H1 (cell line): Measurements from ENCODE around the gene NGFR. TPM values are rescaled to one million over a fixed set of nuclear protein-coding genes. Genes with fewer than 3 reads are reported as not detected.
A peak's percentile ranks its signal among the peaks of the same experiment; 100 is the strongest.

Source experiments
- CTCF ChIA-PET: fragments of 300-600 bp; sonication (Branson Sonifier 250); formaldehyde crosslinking; loops from one replicate; lab custom pipeline; 2021; ENCODE audit not compliant: partially characterized antibody; lab: Charles Lee
- POLR2A ChIA-PET: fragments of 300-600 bp; sonication (Branson Sonifier 250); formaldehyde crosslinking; loops from one replicate; lab custom pipeline; 2021; ENCODE audit warnings: inconsistent platforms; ENCODE audit not compliant: partially characterized antibody; lab: Charles Lee
- DNase-seq, 2 experiments: peaks; one replicate each; pipeline versions ENCODE4 v3.0.0 to v3.0.0-alpha.2; 2010 to 2022; ENCODE audit warnings: low spot score in 2 of 2, low read depth in 1 of 2, mixed read lengths in 1 of 2
- FAIRE-seq: peaks from 2 replicates; lab custom pipeline; 2011; peaks lifted over from hg19 to GRCh38; lab: Jason Lieb, UNC
- H2AFZ ChIP-seq: 2 replicates; pipeline ENCODE4 v1.8.1; 2012; ENCODE audit warnings: low read length, inconsistent platforms
- H2AK5ac ChIP-seq: 2 replicates; pipeline ENCODE4 v1.6.1; 2013; ENCODE audit warnings: low read depth, low read length
- H2BK120ac ChIP-seq: replicated peaks from 2 replicates; pipeline ENCODE3; 2013; ENCODE audit warnings: low read depth, low read length, inconsistent platforms
- H2BK12ac ChIP-seq: 2 replicates; pipeline ENCODE4 v1.6.1; 2013; ENCODE audit warnings: low read depth, low read length
- H2BK15ac ChIP-seq: 2 replicates; pipeline ENCODE4 v1.6.1; 2013; ENCODE audit warnings: low read length
- H2BK20ac ChIP-seq: 2 replicates; pipeline ENCODE4 v1.6.1; 2013; ENCODE audit warnings: low read length
- H2BK5ac ChIP-seq: 2 replicates; pipeline ENCODE4 v1.6.1; 2013; ENCODE audit warnings: low read depth, low read length
- H3K14ac ChIP-seq: 2 replicates; pipeline ENCODE4 v1.6.1; 2013; ENCODE audit warnings: inconsistent platforms; ENCODE audit not compliant: insufficient read length
- H3K18ac ChIP-seq: 2 replicates; pipeline ENCODE4 v1.6.1; 2013; ENCODE audit warnings: low read length; ENCODE audit errors: extremely low read depth
- H3K23ac ChIP-seq: 2 replicates; pipeline ENCODE4 v1.6.1; 2013; ENCODE audit warnings: inconsistent platforms; ENCODE audit not compliant: insufficient read length
- H3K23me2 ChIP-seq: 2 replicates; pipeline ENCODE4 v1.6.1; 2013; ENCODE audit warnings: low read depth, low read length
- H3K27ac ChIP-seq: 2 replicates; pipeline ENCODE4 v1.6.1; 2011; ENCODE audit warnings: low read depth, low read length, inconsistent platforms
- H3K27me3 ChIP-seq, 4 experiments: replicated peaks in 1 of 4; 1 replicate in 1 of 4; 2 replicates in 3 of 4; pipeline versions ENCODE4 v1.6.1 to v1.8.1; 2011 to 2013; ENCODE audit warnings: low read length in 3 of 4, mild to moderate bottlenecking in 3 of 4, inconsistent platforms in 2 of 4, mixed read lengths in 2 of 4, moderate library complexity in 1 of 4; ENCODE audit not compliant: control insufficient read depth in 3 of 4, insufficient read depth in 3 of 4; ENCODE audit errors: extremely low read depth in 1 of 4
- H3K36me3 ChIP-seq, 4 experiments: 2 replicates each; pipeline versions ENCODE4 v1.6.1 to v1.8.1; 2011 to 2013; ENCODE audit warnings: mild to moderate bottlenecking in 4 of 4, low read length in 3 of 4, moderate library complexity in 2 of 4, control low read depth in 1 of 4, inconsistent platforms in 1 of 4; ENCODE audit not compliant: insufficient read depth in 4 of 4, control insufficient read depth in 2 of 4
- H3K4ac ChIP-seq: replicated peaks from 2 replicates; pipeline ENCODE3; 2013; ENCODE audit warnings: low read length, low read depth, mixed read lengths, inconsistent platforms; ENCODE audit not compliant: insufficient read length
- H3K4me1 ChIP-seq, 4 experiments: replicated peaks in 1 of 4; 1 replicate in 1 of 4; 2 replicates in 3 of 4; pipeline versions ENCODE4 v1.6.1 to v1.8.1; 2011 to 2013; ENCODE audit warnings: low read length in 3 of 4, inconsistent platforms in 2 of 4, mixed read lengths in 1 of 4; ENCODE audit not compliant: insufficient read depth in 4 of 4, control insufficient read depth in 3 of 4
- H3K4me2 ChIP-seq, 2 experiments: 2 replicates each; pipeline versions ENCODE4 v1.6.1 to v1.8.1; 2011 to 2013; ENCODE audit warnings: low read depth in 2 of 2, low read length in 2 of 2, control low read depth in 1 of 2, inconsistent platforms in 1 of 2, mild to moderate bottlenecking in 1 of 2; ENCODE audit not compliant: insufficient read depth in 1 of 2
- H3K4me3 ChIP-seq, 4 experiments: fragments of 200-600, 300-600 bp in 1 of 4; sonication (generic), shearing (Covaris generic), sonication (Bioruptor Twin) in 1 of 4; 2 replicates each; pipeline versions ENCODE4 v1.5.1 to v1.8.1; 2011 to 2016; ENCODE audit warnings: low read length in 4 of 4, low read depth in 3 of 4, control low read depth in 2 of 4, inconsistent platforms in 2 of 4, mild to moderate bottlenecking in 2 of 4, mixed read lengths in 1 of 4, moderate library complexity in 1 of 4; ENCODE audit not compliant: insufficient read depth in 2 of 4; ENCODE audit errors: extremely low read depth in 1 of 4
- H3K56ac ChIP-seq: replicated peaks from 2 replicates; pipeline ENCODE3; 2013; ENCODE audit warnings: low read depth, mild to moderate bottlenecking, mixed read lengths, low read length, inconsistent platforms; ENCODE audit not compliant: insufficient read length
- H3K79me1 ChIP-seq: 2 replicates; pipeline ENCODE4 v1.6.1; 2013; ENCODE audit warnings: low read depth, low read length, control low read depth
- H3K79me2 ChIP-seq, 2 experiments: 2 replicates each; pipeline versions ENCODE4 v1.6.1 to v1.8.1; 2012 to 2013; ENCODE audit warnings: low read length in 2 of 2, mild to moderate bottlenecking in 2 of 2, inconsistent platforms in 1 of 2; ENCODE audit not compliant: insufficient read depth in 2 of 2, control insufficient read depth in 1 of 2
- H3K9ac ChIP-seq, 4 experiments: replicated peaks in 1 of 4; 1 replicate in 1 of 4; 2 replicates in 3 of 4; pipeline versions ENCODE4 v1.6.1 to v1.8.1; 2011 to 2013; ENCODE audit warnings: low read depth in 3 of 4, low read length in 3 of 4, control low read depth in 2 of 4, mild to moderate bottlenecking in 2 of 4, moderate library complexity in 2 of 4, inconsistent platforms in 1 of 4; ENCODE audit errors: extremely low read depth in 1 of 4
- H3K9me3 ChIP-seq, 2 experiments: 2 replicates each; pipeline versions ENCODE4 v1.6.1 to v1.8.1; 2012 to 2013; ENCODE audit warnings: mild to moderate bottlenecking in 2 of 2, moderate library complexity in 2 of 2, control low read depth in 1 of 2, inconsistent platforms in 1 of 2, low read depth in 1 of 2, low read length in 1 of 2, mixed read lengths in 1 of 2; ENCODE audit not compliant: insufficient read depth in 2 of 2
- H4K20me1 ChIP-seq, 2 experiments: replicated peaks in 1 of 2; 2 replicates each; pipeline versions ENCODE3 to v1.8.1; 2011 to 2013; ENCODE audit warnings: inconsistent platforms in 2 of 2, low read length in 2 of 2, mild to moderate bottlenecking in 1 of 2; ENCODE audit not compliant: insufficient read depth in 2 of 2, control insufficient read depth in 1 of 2
- H4K5ac ChIP-seq: 2 replicates; pipeline ENCODE4 v1.6.1; 2013; ENCODE audit warnings: low read length, low read depth, mixed read lengths, inconsistent platforms; ENCODE audit not compliant: insufficient read length
- H4K8ac ChIP-seq: 2 replicates; pipeline ENCODE4 v1.8.0; 2013; ENCODE audit warnings: mild to moderate bottlenecking, moderate library complexity, low read length, inconsistent platforms; ENCODE audit not compliant: insufficient read depth; ENCODE audit errors: extremely low read depth
- H4K91ac ChIP-seq: replicated peaks from 2 replicates; pipeline ENCODE3; 2013; ENCODE audit warnings: low read length, mixed read lengths, inconsistent platforms; ENCODE audit not compliant: insufficient read length
- ATF2 ChIP-seq: IDR thresholded peaks from 2 replicates; pipeline ENCODE4 v1.6.1; 2012; ENCODE audit warnings: low read length, inconsistent platforms
- CTCF ChIP-seq, 3 experiments: IDR thresholded peaks; 1 replicate in 2 of 3; 2 replicates in 1 of 3; pipeline versions ENCODE4 v1.5.1 to v1.6.1; 2011; ENCODE audit warnings: low read length in 3 of 3, mild to moderate bottlenecking in 3 of 3, inconsistent platforms in 2 of 3, low read depth in 1 of 3, moderate library complexity in 1 of 3; ENCODE audit not compliant: insufficient read depth in 1 of 3; ENCODE audit errors: control extremely low read depth in 1 of 3
- MAFK ChIP-seq: IDR thresholded peaks from 2 replicates; pipeline ENCODE4 v1.6.1; 2012; ENCODE audit warnings: low read depth, mild to moderate bottlenecking, improper control_type of control experiment, low read length
- NRF1 ChIP-seq: IDR thresholded peaks from 2 replicates; pipeline ENCODE4 v1.6.1; 2011; ENCODE audit warnings: mild to moderate bottlenecking, low read depth, low read length, improper control_type of control experiment
- POLR2A ChIP-seq, 2 experiments: IDR thresholded peaks; 1 replicate in 1 of 2; 2 replicates in 1 of 2; pipeline ENCODE4 v1.6.1; 2011; ENCODE audit warnings: low read depth in 2 of 2, low read length in 2 of 2, mild to moderate bottlenecking in 2 of 2; ENCODE audit errors: control extremely low read depth in 1 of 2
- SUZ12 ChIP-seq: fragments of 200-600 bp; sonication (generic); IDR thresholded peaks from 2 replicates; pipeline ENCODE4 v1.6.1; 2012; ENCODE audit warnings: mild to moderate bottlenecking, inconsistent platforms, low read length, moderate library complexity, mixed read lengths
- TCF12 ChIP-seq: IDR thresholded peaks from 2 replicates; pipeline ENCODE4 v1.6.1; 2011; ENCODE audit warnings: low read depth, mild to moderate bottlenecking, low read length
- TEAD4 ChIP-seq: IDR thresholded peaks from 2 replicates; pipeline ENCODE4 v1.6.1; 2012; ENCODE audit warnings: low read depth, low read length, inconsistent platforms, mixed read lengths
- WGBS, 2 experiments: shearing (Covaris generic) in 1 of 2; methylation state at CpG; one replicate each; pipeline versions ENCODE4 v1.1.6 to v1.1.7; 2013 to 2015; ENCODE audit warnings: low lambda C conversion rate in 2 of 2, mixed read lengths in 2 of 2, inconsistent platforms in 1 of 2, low coverage in 1 of 2, missing lambda C conversion rate in 1 of 2; ENCODE audit not compliant: insufficient replicate concordance in 2 of 2, insufficient coverage in 1 of 2, insufficient read length in 1 of 2; ENCODE audit errors: extremely low coverage in 1 of 2, missing lambda C conversion rate in 1 of 2; 5-methylcytosine and 5-hydroxymethylcytosine counted together
- polyA plus RNA-seq, 7 experiments: library from polyadenylated mRNA; depleted of rRNA in 3 of 7; stranded (reverse) in 5 of 7; unstranded in 2 of 7; fragments of >200 nt in 5 of 7; fragments of 200-250 nt in 2 of 7; gene quantifications; 1 replicate in 5 of 7; 2 replicates in 1 of 7; 4 replicates in 1 of 7; pipeline versions ENCODE4 v1.2.1 to v1.2.3, GENCODE V29; 2011 to 2013; ENCODE audit warnings: missing spikeins in 2 of 7, mixed read lengths in 2 of 7
- total RNA-seq: library from RNA; stranded (reverse); fragmentation: NEBNext Ultra II Directional; extraction: Animal tissue kit (Norgen Biotek cat#: 25700); gene quantifications from 2 replicates; pipeline ENCODE4 v1.2.1, GENCODE V29; 2021

The NGFR gene
- total and polyA plus RNA-seq, 2 of the 8 experiments (the other 6 are each of a cell fraction or from before 2014, with no cell fraction given) = 8.1 to 10.3 TPM

- WGBS, 2 experiments = 74% methylated on average over 7 of the region's 8 CpGs; no CpG with 5 or more reads in 1 of the 2 experiments
- peak overlapping the region; percentile 93; the same call in 1 of the 2 replicates for H2BK20ac ChIP-seq
- H4K20me1 ChIP-seq = no peaks in the 10 kb centered on the region
- H2BK5ac ChIP-seq = 0 out of 2 replicates have a peak overlapping the region, but pooled peaks have one; percentile 16
- no peaks in the 10 kb centered on the region for H3K23me2 ChIP-seq
- no peak overlapping the region for H4K5ac ChIP-seq
- DNase-seq (no peak), FAIRE-seq (no peak)
- peak overlapping the region; percentile 7; the same call in 1 of the 2 replicates for H3K18ac ChIP-seq
- H3K4me1 ChIP-seq = peaks cover 0 to 30% (median 17%) of the 10 kb centered on the region in 4 experiments; a peak in 6 of 7 replicates
- H3K9ac ChIP-seq = no peak overlapping the region; a peak in 2 of 7 replicates
- ChIA-PET CTCF (interaction anchor here (0.6 to 9.9 kb wide), 15 partner anchors 9 to 817 kb away, joined by 3 to 107 read pairs (median 6); no protein-coding TSS in a partner anchor), POLR2A (interaction anchor here (0.9 to 1.1 kb wide), 3 partner anchors 30 to 34 kb away, joined by 3 read pairs; no protein-coding TSS in a partner anchor)
- H2BK12ac ChIP-seq = peak overlapping the region; percentile 80; the same call in 1 of the 2 replicates
- no peak overlapping the region for H2BK15ac ChIP-seq
- peak overlapping the region; percentile 22 for H4K91ac ChIP-seq
- H3K14ac ChIP-seq = no peak overlapping the region
- H3K56ac ChIP-seq = no peak overlapping the region
- H2AFZ ChIP-seq = no peak overlapping the region
- H3K27ac ChIP-seq = no peak overlapping the region
- H2AK5ac ChIP-seq = no peak overlapping the region
- peak overlapping the region; percentile 23; the same call in 1 of the 2 replicates for H4K8ac ChIP-seq
- H3K23ac ChIP-seq = no peak overlapping the region
- H3K79me1 ChIP-seq = no peaks in the 10 kb centered on the region
- H3K36me3 ChIP-seq = no peaks in the 10 kb centered on the region
- no peaks in the 10 kb centered on the region for H3K79me2 ChIP-seq
- H3K9me3 ChIP-seq = no peaks in the 10 kb centered on the region
- no peaks in the 10 kb centered on the region for H3K27me3 ChIP-seq
- 0 out of 4 replicates have a peak overlapping the region, but pooled peaks of 1 of the 2 experiments have one; percentile 6 for H3K4me2 ChIP-seq
- no peak overlapping the region for H3K4ac ChIP-seq
- H3K4me3 ChIP-seq = no peak overlapping the region
- H2BK120ac ChIP-seq = no peak overlapping the region
- no peak for TF ChIP-seq TEAD4
- no peak for TF ChIP-seq MAFK
- no peak for TF ChIP-seq POLR2A (IDR thresholded peaks at IDR 0.05; ENCODE audit: control extremely low read depth in 1 of 2, low read depth in 2 of 2, low read length in 2 of 2)
- TF ChIP-seq ATF2 = no peak
- TF ChIP-seq NRF1 = no peak
- TF ChIP-seq CTCF (IDR thresholded peaks at IDR 0.05; ENCODE audit: control extremely low read depth in 1 of 3, insufficient read depth in 1 of 3, low read depth in 1 of 3, low read length in 3 of 3) = no peak
- TF ChIP-seq TCF12 = no peak
- TF ChIP-seq SUZ12 = no peak
These were observed 50.0 kb downstream of the NGFR start for GRCh38 chr17:49545007-49545660.
